GM23248 (cell line): ENCODE measurements around the gene GRIA4.

Source experiments
- EZH2 ChIP-seq: fragments of 200-600 bp; sonication (generic); IDR thresholded peaks from 2 replicates; pipeline ENCODE4 v1.6.1; 2018; ENCODE audit warnings: antibody characterized with exemption, mild to moderate bottlenecking; ENCODE audit not compliant: insufficient read depth, poor library complexity, severe bottlenecking
- EZH2phosphoT487 ChIP-seq: fragments of 200-600 bp; sonication (generic); IDR thresholded peaks from 2 replicates; pipeline ENCODE4 v1.6.1; 2018; ENCODE audit warnings: antibody characterized with exemption, moderate library complexity, mild to moderate bottlenecking, low read depth; ENCODE audit not compliant: insufficient read depth

DNA sequence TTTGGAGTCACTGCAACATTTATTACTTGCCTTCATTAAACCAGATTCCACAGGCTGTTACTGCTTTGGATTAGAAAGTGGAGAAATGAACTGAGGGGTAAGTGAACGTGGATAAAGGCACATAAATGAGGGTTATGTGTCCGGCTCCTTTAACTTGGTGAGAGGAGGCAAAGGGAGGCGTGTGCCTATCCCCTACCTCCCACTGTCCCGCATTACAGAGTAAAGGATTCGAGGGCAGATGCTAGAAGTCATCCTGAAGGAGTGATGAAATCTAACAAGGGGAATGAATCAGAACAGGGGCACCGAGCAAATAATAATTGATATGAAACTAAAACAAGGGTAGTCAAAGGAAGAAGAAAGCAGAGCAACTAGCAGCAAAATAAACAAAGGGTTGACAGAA lies 147.2 kb downstream of the GRIA4 start:
- TF ChIP-seq EZH2 (no peak), EZH2phosphoT487 (no peak)
